Activated CD4-positive, alpha-beta T cell treated with anti-CD3 and anti-CD28 coated beads, Interleukin-2, amount 10 ng/mL, durations not matched to agents 7 days and 5 days (primary cell): ENCODE measurements around the gene ADAMTS6. TPM values are rescaled to one million over a fixed set of nuclear protein-coding genes. Genes with fewer than 3 reads are reported as not detected.
A peak's percentile ranks its signal among the peaks of the same experiment; 100 is the strongest.

ENCODE experiments used
- CTCF ChIA-PET: fragments of 350-600 bp; sonication (Branson Sonifier 250); formaldehyde crosslinking; loops from one replicate; lab custom pipeline; 2021; ENCODE audit warnings: antibody characterized with exemption; lab: Charles Lee
- POLR2A ChIA-PET: fragments of 350-600 bp; sonication (Branson Sonifier 250); formaldehyde crosslinking; loops from one replicate; lab custom pipeline; 2021; ENCODE audit warnings: antibody characterized with exemption; lab: Charles Lee
- DNase-seq: peaks from one replicate; pipeline ENCODE4 v3.0.0-alpha.2; 2020
- H3K27ac Mint-ChIP-seq: one replicate; pipeline ENCODE4 v1.8.0; 2021; ENCODE audit warnings: mild to moderate bottlenecking, moderate library complexity, mixed read lengths
- H3K27me3 Mint-ChIP-seq: one replicate; pipeline ENCODE4 v1.8.0; 2021; ENCODE audit warnings: mixed read lengths
- H3K36me3 Mint-ChIP-seq: one replicate; pipeline ENCODE4 v1.8.0; 2021; ENCODE audit warnings: low read depth, mixed read lengths
- H3K4me1 Mint-ChIP-seq: one replicate; pipeline ENCODE4 v1.8.0; 2021; ENCODE audit warnings: mixed read lengths
- H3K4me3 Mint-ChIP-seq: one replicate; pipeline ENCODE4 v1.8.0; 2021; ENCODE audit warnings: mild to moderate bottlenecking, moderate library complexity, mixed read lengths
- H3K9me3 Mint-ChIP-seq: one replicate; pipeline ENCODE4 v1.8.0; 2021; ENCODE audit warnings: mixed read lengths
- total RNA-seq, 2 experiments: library from RNA; stranded (reverse); gene quantifications; one replicate each; pipeline ENCODE4 v1.2.3, GENCODE V29; 2021

Gene ADAMTS6
- total RNA-seq, 2 experiments from 2014 or later: 2.8 to 2.9 TPM

- H3K4me1 Mint-ChIP-seq: peaks cover 20% of the 10 kb centered on the region
- CTCF ChIA-PET: interaction anchor here (0.6 to 0.7 kb wide), 2 partner anchors 80 to 677 kb away, joined by 3 read pairs; no protein-coding TSS in a partner anchor
- H3K27me3 Mint-ChIP-seq: no peaks in the 10 kb centered on the region
- H3K36me3 Mint-ChIP-seq: peaks cover 2% of the 10 kb centered on the region
- H3K9me3 Mint-ChIP-seq: no peaks in the 10 kb centered on the region
- no peak for DNase-seq
- POLR2A ChIA-PET: interaction anchor here (1.7 kb wide), 1 partner anchor 79 kb away, joined by 6 read pairs; the partner anchor contains the start of genes CENPK and PPWD1
- peak overlapping the region; percentile 93 for H3K27ac Mint-ChIP-seq
- no peak overlapping the region for H3K4me3 Mint-ChIP-seq
Observed at GRCh38 chr5:65483546-65484346, 2.0 kb upstream of the ADAMTS6 start.

DNA sequence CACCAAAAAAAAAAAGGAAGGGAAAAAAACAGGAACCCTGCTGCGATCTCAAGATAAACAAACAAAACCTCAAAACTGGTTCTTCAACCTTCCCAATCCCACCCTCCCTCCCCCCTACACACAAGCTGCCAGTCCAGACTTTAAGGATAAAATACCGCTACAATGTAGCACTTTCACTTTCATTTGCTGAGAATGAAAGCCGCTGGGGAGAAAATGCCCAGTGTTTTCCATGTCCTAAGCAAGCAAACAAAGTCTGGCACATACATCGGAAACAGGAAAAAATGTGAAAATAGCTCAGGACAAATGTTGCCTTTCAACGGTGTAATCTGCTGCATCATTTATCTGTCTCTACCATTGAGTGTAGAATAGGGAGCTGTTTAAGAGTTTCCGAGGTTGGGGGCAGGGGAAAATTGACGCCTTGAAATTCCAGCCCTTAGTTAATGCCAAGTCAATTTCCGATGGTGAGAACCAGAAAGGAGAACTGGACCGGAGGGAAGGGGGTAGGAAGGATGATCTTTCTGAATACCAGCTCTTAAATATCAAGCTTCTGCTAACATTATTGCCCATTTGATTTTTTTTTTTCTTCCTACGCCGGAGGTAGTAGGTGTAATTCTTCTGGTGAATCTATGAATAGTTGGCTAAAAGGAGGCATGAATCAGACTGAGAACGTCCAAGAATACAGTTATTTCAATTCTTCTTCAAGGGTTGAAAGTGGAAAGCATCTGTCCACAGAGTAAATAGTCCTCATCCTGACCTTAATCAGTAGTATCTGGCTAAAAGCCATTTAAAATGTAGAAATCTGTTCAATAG, 1.2 kb upstream of the ADAMTS6 start:
- peak; percentile 28 for DNase-seq
- Mint-ChIP-seq H3K27me3 (no peaks in the 10 kb centered on the region), H3K9me3 (no peaks in the 10 kb centered on the region), H3K4me3 (no peak overlapping the region), H3K4me1 (peaks cover 20% of the 10 kb centered on the region), H3K36me3 (peaks cover 2% of the 10 kb centered on the region), H3K27ac (peak overlapping the region; percentile 93)
- ChIA-PET POLR2A (interaction anchor here (1.7 kb wide), 1 partner anchor 80 kb away, joined by 6 read pairs; the partner anchor contains the start of genes CENPK and PPWD1), CTCF (interaction anchor here (0.7 to 1.3 kb wide), 6 partner anchors 10 to 677 kb away, joined by 3 to 4 read pairs (median 3); no protein-coding TSS in a partner anchor)

DNA sequence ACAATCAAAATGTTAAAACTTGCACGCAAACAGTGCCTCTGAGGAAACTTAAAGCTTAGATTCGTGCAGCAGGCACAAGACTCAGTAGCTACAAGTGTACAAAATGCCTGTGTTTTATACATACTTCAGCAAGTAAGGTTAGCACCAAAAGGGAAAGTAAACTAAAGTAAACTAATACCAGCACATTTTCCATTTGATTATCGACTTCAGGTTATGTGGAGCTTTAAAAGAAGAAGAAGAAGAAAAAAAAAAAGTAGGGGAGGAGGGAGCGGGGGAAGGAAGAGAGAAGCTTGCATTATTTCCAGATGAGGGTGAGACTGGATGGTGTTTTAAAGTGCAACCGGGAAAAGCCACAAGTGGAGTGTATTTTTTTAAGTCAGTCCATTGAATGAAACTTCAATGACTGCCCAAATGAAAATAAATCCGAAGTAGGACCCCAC, 596 bp upstream of the ADAMTS6 start:
- peaks cover 20% of the 10 kb centered on the region for H3K4me1 Mint-ChIP-seq
- no peak for DNase-seq
- CTCF ChIA-PET: interaction anchor here (0.6 to 1.3 kb wide), 5 partner anchors 9 to 737 kb away, joined by 3 to 4 read pairs (median 3); no protein-coding TSS in a partner anchor
- H3K27ac Mint-ChIP-seq: peak overlapping the region; percentile 93
- H3K4me3 Mint-ChIP-seq: no peak overlapping the region
- H3K27me3 Mint-ChIP-seq: peaks cover 5% of the 10 kb centered on the region
- POLR2A ChIA-PET: interaction anchor here (1.7 kb wide), 1 partner anchor 81 kb away, joined by 6 read pairs; the partner anchor contains the start of genes CENPK and PPWD1
- H3K9me3 Mint-ChIP-seq: no peaks in the 10 kb centered on the region
- peaks cover 2% of the 10 kb centered on the region for H3K36me3 Mint-ChIP-seq

GRCh38 chr5:65481171-65481581, 544 bp downstream of the ADAMTS6 start:
- no peak for DNase-seq
- CTCF ChIA-PET: interaction anchor here (0.7 to 1.1 kb wide), 2 partner anchors 267 to 708 kb away, joined by 3 read pairs; no protein-coding TSS in a partner anchor
- H3K9me3 Mint-ChIP-seq: no peaks in the 10 kb centered on the region
- no peaks in the 10 kb centered on the region for H3K36me3 Mint-ChIP-seq
- H3K27ac Mint-ChIP-seq: peak overlapping the region; percentile 93
- POLR2A ChIA-PET: no interaction called here
- H3K27me3 Mint-ChIP-seq: peaks cover 5% of the 10 kb centered on the region
- peaks cover 20% of the 10 kb centered on the region for H3K4me1 Mint-ChIP-seq
- no peak overlapping the region for H3K4me3 Mint-ChIP-seq

DNA sequence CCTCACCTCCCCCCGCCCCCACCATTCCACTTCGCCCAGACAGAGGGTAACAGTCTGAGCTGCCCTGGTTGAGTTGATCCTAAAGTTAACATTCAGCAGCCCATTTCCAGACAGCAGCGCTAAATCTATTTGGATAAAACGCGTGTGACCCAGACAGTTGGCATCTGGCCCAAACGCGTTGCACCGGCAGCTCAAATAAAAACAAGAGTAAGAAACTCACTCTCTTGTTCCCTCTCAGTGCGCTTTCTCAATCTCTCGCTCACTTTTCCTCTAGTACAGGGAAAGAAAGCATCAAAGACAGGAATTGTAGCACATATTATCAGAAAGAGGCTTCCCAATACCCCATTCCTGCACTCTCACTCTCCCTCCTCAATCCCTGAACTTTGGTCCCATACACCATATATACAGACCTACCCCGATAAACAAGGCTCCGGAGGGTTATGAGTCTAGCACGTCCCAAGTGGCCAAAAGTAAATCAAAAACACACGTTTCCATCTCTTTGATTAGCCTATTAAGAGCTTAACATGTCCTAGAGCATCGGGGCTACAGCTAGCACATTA, 1.3 kb downstream of the ADAMTS6 start:
- peaks cover 5% of the 10 kb centered on the region for H3K27me3 Mint-ChIP-seq
- peaks cover 20% of the 10 kb centered on the region for H3K4me1 Mint-ChIP-seq
- H3K9me3 Mint-ChIP-seq: no peaks in the 10 kb centered on the region
- no peak overlapping the region for H3K4me3 Mint-ChIP-seq
- CTCF ChIA-PET: interaction anchor here (1.1 kb wide), 1 partner anchor 266 kb away, joined by 3 read pairs; no protein-coding TSS in a partner anchor
- POLR2A ChIA-PET: no interaction called here
- H3K27ac Mint-ChIP-seq: no peak overlapping the region
- H3K36me3 Mint-ChIP-seq: no peaks in the 10 kb centered on the region
- DNase-seq: peak; percentile 26

DNA sequence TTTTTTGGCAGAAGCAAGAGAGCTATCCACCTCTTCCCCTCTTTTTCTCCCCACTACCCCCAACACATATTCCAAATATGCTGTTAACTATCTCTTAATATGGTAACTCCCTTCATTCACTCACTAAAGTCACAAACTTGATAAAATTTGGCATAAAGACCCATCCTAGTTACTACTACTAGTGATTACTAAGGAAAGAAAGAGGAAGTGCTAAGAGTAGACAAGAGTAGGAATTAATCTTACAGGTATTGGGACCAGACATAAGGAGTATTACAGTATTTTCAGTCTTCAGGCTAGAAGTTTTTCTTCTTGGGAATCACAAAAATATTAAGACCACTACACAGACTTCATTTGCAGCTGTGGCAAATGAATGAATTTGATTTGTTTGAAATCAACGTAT, 2.2 kb downstream of the ADAMTS6 start:
- no peak for DNase-seq
- peaks cover 20% of the 10 kb centered on the region for H3K4me1 Mint-ChIP-seq
- ChIA-PET CTCF (interaction anchor here (0.5 to 1.0 kb wide), 3 partner anchors 19 to 65 kb away, joined by 3 to 6 read pairs (median 3); no protein-coding TSS in a partner anchor), POLR2A (no interaction called here)
- no peaks in the 10 kb centered on the region for H3K9me3 Mint-ChIP-seq
- H3K36me3 Mint-ChIP-seq: no peaks in the 10 kb centered on the region
- no peak overlapping the region for H3K4me3 Mint-ChIP-seq
- H3K27ac Mint-ChIP-seq: no peak overlapping the region
- peaks cover 5% of the 10 kb centered on the region for H3K27me3 Mint-ChIP-seq

DNA sequence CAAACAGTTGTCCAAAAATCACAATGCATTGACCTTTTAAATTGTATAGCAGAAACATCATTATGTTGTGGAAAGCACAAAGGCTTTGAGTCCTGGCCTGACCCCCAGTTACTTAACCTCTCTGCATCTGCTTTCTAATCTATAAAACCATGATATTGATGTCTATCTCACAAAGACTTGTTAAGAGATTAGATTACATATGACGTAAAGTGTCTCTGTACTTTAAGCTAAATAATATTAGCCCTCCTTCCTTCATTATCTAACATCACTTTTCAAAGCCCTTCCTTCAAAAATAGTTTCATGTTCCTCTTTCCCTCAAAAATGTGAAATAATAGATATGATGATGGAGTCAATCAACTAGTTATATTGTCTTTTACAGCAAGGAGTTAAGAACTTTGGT, 3.4 kb downstream of the ADAMTS6 start:
- H3K27me3 Mint-ChIP-seq: peaks cover 5% of the 10 kb centered on the region
- POLR2A ChIA-PET: no interaction called here

GRCh38 chr5:65475895-65476294, 5.8 kb downstream of the ADAMTS6 start:
- no peak for DNase-seq
- H3K4me1 Mint-ChIP-seq: no peaks in the 10 kb centered on the region
- H3K4me3 Mint-ChIP-seq: no peak overlapping the region
- ChIA-PET POLR2A (no interaction called here), CTCF (no interaction called here)
- H3K27ac Mint-ChIP-seq: no peak overlapping the region
- H3K9me3 Mint-ChIP-seq: no peaks in the 10 kb centered on the region
- H3K36me3 Mint-ChIP-seq: no peaks in the 10 kb centered on the region
- peaks cover 7% of the 10 kb centered on the region for H3K27me3 Mint-ChIP-seq

More for the DNA sequence above, 3.4 kb downstream of the ADAMTS6 start:
- H3K9me3 Mint-ChIP-seq: no peaks in the 10 kb centered on the region
- H3K27ac Mint-ChIP-seq: no peak overlapping the region
- no peaks in the 10 kb centered on the region for H3K36me3 Mint-ChIP-seq
- no peak overlapping the region for H3K4me3 Mint-ChIP-seq
- peaks cover 15% of the 10 kb centered on the region for H3K4me1 Mint-ChIP-seq
- CTCF ChIA-PET: no interaction called here
- no peak for DNase-seq

DNA sequence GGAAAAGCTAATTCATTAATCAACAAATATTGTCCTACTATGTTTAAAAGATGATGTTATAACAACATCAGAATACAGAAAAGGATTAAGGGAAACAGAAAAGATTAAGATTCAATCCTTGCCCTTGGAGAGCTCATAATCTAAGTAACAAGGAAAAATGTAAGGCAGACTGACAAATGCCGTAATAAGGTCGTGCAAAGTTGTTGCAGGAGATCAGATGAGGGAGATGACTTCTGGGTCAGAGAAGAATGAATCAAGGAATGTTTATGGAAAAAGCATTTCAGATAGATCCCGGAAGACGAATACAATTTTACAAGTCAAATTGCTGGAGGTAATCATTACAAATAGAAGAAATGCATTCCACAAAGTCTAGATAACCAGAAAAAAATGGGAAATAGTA, 6.4 kb downstream of the ADAMTS6 start:
- ChIA-PET POLR2A (no interaction called here), CTCF (no interaction called here)
- H3K4me1 Mint-ChIP-seq: no peaks in the 10 kb centered on the region
- H3K27ac Mint-ChIP-seq: no peak overlapping the region
- no peaks in the 10 kb centered on the region for H3K36me3 Mint-ChIP-seq
- H3K4me3 Mint-ChIP-seq: no peak overlapping the region
- no peak for DNase-seq
- H3K9me3 Mint-ChIP-seq: no peaks in the 10 kb centered on the region
- peaks cover 7% of the 10 kb centered on the region for H3K27me3 Mint-ChIP-seq

DNA sequence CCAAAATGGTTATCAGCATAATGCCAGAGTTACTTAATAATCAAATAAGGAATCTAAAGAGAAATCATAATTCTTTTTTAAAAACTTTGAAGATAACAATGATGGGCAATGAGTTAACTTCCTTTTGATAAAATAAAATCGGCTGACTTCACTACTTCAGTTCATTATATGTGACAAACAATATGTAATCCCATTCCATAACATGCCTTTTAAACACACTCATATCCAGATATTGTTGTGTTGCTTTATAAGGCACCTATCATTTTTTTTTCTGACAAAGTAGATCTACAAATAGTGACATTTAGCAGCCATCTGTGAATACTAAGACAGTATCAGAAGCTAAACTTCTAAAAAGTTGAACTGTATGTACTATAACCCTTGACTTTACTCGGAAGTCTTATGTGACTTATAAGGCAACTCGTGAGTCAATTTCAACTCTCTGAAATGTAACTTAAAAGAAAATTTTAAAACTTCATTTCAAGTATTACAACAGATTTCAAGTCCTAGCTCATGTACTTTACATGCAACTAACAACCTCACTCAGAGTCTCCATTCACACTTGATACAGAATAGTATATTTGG, 7.5 kb downstream of the ADAMTS6 start:
- POLR2A ChIA-PET: no interaction called here
- H3K4me1 Mint-ChIP-seq: no peaks in the 10 kb centered on the region
- H3K36me3 Mint-ChIP-seq: no peaks in the 10 kb centered on the region
- H3K9me3 Mint-ChIP-seq: no peaks in the 10 kb centered on the region
- DNase-seq: no peak
- CTCF ChIA-PET: no interaction called here
- no peak overlapping the region for H3K27ac Mint-ChIP-seq
- H3K27me3 Mint-ChIP-seq: peaks cover 7% of the 10 kb centered on the region
- H3K4me3 Mint-ChIP-seq: no peak overlapping the region

DNA sequence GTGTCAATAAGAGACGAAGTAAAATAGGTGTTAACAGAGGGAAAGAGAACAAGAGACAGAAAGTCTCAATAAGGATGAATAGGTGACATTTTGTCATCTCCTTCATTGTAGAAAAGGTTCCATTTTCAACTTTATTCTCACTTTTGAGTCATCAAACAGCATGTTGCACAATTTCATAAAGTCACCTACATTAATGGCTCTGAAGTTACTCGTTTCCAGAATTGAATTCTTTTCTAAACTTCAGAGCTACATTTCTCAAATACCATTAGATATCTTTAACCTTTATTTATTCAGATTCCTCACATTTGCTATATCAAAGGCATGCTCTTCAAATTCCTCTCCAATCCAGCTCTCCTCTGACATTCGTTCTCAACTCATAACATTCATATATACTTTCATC, 13.1 kb downstream of the ADAMTS6 start:
- no peaks in the 10 kb centered on the region for H3K36me3 Mint-ChIP-seq
- POLR2A ChIA-PET: no interaction called here
- no peaks in the 10 kb centered on the region for H3K4me1 Mint-ChIP-seq
- no peak overlapping the region for H3K27ac Mint-ChIP-seq
- H3K9me3 Mint-ChIP-seq: no peaks in the 10 kb centered on the region
- CTCF ChIA-PET: interaction anchor here (0.6 kb wide), 1 partner anchor 38 kb away, joined by 3 read pairs; no protein-coding TSS in a partner anchor
- DNase-seq: no peak
- H3K4me3 Mint-ChIP-seq: no peak overlapping the region
- peaks cover 1% of the 10 kb centered on the region for H3K27me3 Mint-ChIP-seq

DNA sequence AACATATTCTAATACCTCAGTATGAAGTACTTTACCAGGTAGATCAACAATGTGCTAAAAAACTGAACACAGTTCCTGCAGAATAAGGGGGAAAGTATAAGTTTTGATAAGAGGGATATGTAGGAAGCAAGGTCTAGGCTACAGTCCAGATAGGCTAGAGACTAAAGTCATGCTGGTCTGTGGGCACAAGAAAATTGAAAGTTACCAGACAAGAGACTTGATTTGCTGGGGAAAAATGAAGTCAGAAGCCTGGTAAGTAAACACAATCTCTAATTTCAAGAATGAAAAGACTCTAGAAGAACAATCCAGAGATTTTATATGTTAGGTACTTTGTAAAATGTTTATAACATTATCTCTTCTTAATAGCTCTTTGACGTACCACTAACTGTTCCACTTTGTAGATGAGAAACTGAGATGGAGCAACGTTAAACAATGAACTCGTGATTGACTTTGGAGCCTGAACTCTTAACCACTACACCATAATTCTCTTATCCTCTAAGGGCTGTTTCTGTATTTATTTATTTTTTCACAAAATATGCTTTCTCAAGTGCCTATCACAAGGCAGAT, 19.5 kb downstream of the ADAMTS6 start:
- H3K4me1 Mint-ChIP-seq: no peaks in the 10 kb centered on the region
- CTCF ChIA-PET: interaction anchor here (1.2 kb wide), 1 partner anchor 20 kb away, joined by 3 read pairs; no protein-coding TSS in a partner anchor

More for the DNA sequence above, 19.5 kb downstream of the ADAMTS6 start:
- Mint-ChIP-seq H3K9me3 (no peaks in the 10 kb centered on the region), H3K36me3 (no peaks in the 10 kb centered on the region), H3K27me3 (no peaks in the 10 kb centered on the region), H3K4me3 (no peak overlapping the region), H3K27ac (no peak overlapping the region)
- DNase-seq: no peak
- POLR2A ChIA-PET: no interaction called here
